ENCODE measurements around the gene CDS1.

CDS1 gene

GRCh38 chr4:84699001-84699671 lies 116.2 kb downstream of the CDS1 start:
- no peak for TF ChIP-seq CTCF (IDR thresholded peaks at IDR 0.05; ENCODE audit: insufficient read depth, low read depth, low read length, missing control alignments)
- peak; percentile 18 for DNase-seq (ENCODE audit: low read depth)
- H3K4me3 ChIP-seq (ENCODE audit: low read depth, low read length) = no peak overlapping the region

All from GM12865 (cell line).